ENCODE measurements around the gene REV3L.

DNA sequence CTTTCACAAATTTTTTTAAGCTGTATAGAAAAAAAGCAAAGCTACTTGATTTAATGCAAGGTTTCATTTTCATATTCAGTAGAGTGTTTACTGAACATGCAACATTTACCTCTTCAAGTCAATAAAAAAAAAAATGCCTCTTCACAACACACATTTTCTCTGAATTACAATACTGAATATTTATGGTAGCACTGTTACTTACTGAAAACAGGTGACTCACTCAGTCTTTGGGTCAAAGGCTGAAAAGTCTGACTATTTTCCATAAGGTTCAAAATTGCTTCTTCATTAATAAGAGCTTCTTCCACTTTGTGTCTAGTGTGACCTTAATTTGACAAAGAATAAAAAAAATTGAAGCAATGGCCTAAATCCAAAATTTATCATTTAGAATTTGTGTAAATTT is 101.9 kb downstream of the REV3L start:
- TF ChIP-seq, protein P1, sequence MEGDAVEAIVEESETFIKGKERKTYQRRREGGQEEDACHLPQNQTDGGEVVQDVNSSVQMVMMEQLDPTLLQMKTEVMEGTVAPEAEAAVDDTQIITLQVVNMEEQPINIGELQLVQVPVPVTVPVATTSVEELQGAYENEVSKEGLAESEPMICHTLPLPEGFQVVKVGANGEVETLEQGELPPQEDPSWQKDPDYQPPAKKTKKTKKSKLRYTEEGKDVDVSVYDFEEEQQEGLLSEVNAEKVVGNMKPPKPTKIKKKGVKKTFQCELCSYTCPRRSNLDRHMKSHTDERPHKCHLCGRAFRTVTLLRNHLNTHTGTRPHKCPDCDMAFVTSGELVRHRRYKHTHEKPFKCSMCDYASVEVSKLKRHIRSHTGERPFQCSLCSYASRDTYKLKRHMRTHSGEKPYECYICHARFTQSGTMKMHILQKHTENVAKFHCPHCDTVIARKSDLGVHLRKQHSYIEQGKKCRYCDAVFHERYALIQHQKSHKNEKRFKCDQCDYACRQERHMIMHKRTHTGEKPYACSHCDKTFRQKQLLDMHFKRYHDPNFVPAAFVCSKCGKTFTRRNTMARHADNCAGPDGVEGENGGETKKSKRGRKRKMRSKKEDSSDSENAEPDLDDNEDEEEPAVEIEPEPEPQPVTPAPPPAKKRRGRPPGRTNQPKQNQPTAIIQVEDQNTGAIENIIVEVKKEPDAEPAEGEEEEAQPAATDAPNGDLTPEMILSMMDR (IDR thresholded peaks at IDR 0.05 in 2 of 3, conservative IDR thresholded peaks at IDR 0.05 in 1 of 3; ENCODE audit: borderline replicate concordance in 1 of 3, insufficient read depth in 1 of 3, low read depth in 2 of 3, low read length in 2 of 3), result no peak
- TF ChIP-seq EZH2 (IDR thresholded peaks at IDR 0.05), result no peak
- TF ChIP-seq, protein P2, sequence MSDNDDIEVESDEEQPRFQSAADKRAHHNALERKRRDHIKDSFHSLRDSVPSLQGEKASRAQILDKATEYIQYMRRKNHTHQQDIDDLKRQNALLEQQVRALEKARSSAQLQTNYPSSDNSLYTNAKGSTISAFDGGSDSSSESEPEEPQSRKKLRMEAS (IDR thresholded peaks at IDR 0.05), result no peak
- no peak for TF ChIP-seq YY1 (IDR thresholded peaks at IDR 0.05; ENCODE audit: extremely low read depth, insufficient replicate concordance, low read depth, low read length)
- no peak for TF ChIP-seq CEBPB (IDR thresholded peaks at IDR 0.05; ENCODE audit: low read depth)
- TF ChIP-seq TCF7L2 (IDR thresholded peaks at IDR 0.05; ENCODE audit: borderline replicate concordance, extremely low read depth, insufficient read depth, insufficient read length), result no peak
- no peak for TF ChIP-seq POLR2A (IDR thresholded peaks at IDR 0.05; ENCODE audit: borderline replicate concordance, extremely low read depth, insufficient read depth, insufficient read length)
- no peak for TF ChIP-seq EZH2phosphoT487 (IDR thresholded peaks at IDR 0.05; ENCODE audit: borderline replicate concordance)
- TF ChIP-seq POLR2AphosphoS5 (IDR thresholded peaks at IDR 0.05; ENCODE audit: low read depth, low read length), result no peak
- TF ChIP-seq JUND (IDR thresholded peaks at IDR 0.05), result no peak
- TF ChIP-seq SIN3A (IDR thresholded peaks at IDR 0.05; ENCODE audit: low read depth), result no peak
- TF ChIP-seq, protein P3, sequence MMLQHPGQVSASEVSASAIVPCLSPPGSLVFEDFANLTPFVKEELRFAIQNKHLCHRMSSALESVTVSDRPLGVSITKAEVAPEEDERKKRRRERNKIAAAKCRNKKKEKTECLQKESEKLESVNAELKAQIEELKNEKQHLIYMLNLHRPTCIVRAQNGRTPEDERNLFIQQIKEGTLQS (IDR thresholded peaks at IDR 0.05), result no peak
- no peak for TF ChIP-seq ELF1 (IDR thresholded peaks at IDR 0.05; ENCODE audit: borderline replicate concordance, low read depth)
